DMS153 treated with DMSO at 0.1 percent for 48 hours (cell line): Measurements from ENCODE around the gene PAPPA2.
"Not testable (repeated sequence)": the region's sequence is repeated elsewhere in the genome, so short reads cannot be mapped to it uniquely, and the experiment has no call there.

ENCODE experiments used
- DNase-seq: peaks from one replicate; lab custom pipeline; 2025; ENCODE audit not compliant: unreplicated experiment; lab: John Stamatoyannopoulos, UW

The PAPPA2 gene

GRCh38 chr1:176551146-176551545, 88.2 kb downstream of the PAPPA2 start:
- no peak for DNase-seq

GRCh38 chr1:176552217-176552991, 89.4 kb downstream of the PAPPA2 start:
- DNase-seq, result no peak

GRCh38 chr1:176552999-176553398, 90.0 kb downstream of the PAPPA2 start:
- DNase-seq, result no peak

GRCh38 chr1:176556288-176556687, 93.3 kb downstream of the PAPPA2 start:
- no peak for DNase-seq

GRCh38 chr1:176557543-176558258, 94.7 kb downstream of the PAPPA2 start:
- no peak for DNase-seq

GRCh38 chr1:176558561-176558960, 95.6 kb downstream of the PAPPA2 start:
- DNase-seq, result no peak

GRCh38 chr1:176559474-176559873, 96.5 kb downstream of the PAPPA2 start:
- no peak for DNase-seq

GRCh38 chr1:176559878-176560277, 96.9 kb downstream of the PAPPA2 start:
- DNase-seq, result peak; percentile 76

- DNase-seq, result no peak
Observed at GRCh38 chr1:176560681-176561080, 97.7 kb downstream of the PAPPA2 start.

GRCh38 chr1:176561761-176562160, 98.8 kb downstream of the PAPPA2 start:
- DNase-seq, result not testable (repeated sequence)

- no peak for DNase-seq
Observed at GRCh38 chr1:176566004-176566975, 103.3 kb downstream of the PAPPA2 start.

- no peak for DNase-seq
Observed at GRCh38 chr1:176567190-176567794, 104.3 kb downstream of the PAPPA2 start.

GRCh38 chr1:176568185-176568584, 105.2 kb downstream of the PAPPA2 start:
- DNase-seq, result no peak

- DNase-seq, result no peak
Observed at GRCh38 chr1:176574756-176575155, 111.8 kb downstream of the PAPPA2 start.

- DNase-seq, result no peak
Observed at GRCh38 chr1:176575991-176576390, 113.0 kb downstream of the PAPPA2 start.

GRCh38 chr1:176576670-176577069, 113.7 kb downstream of the PAPPA2 start:
- DNase-seq, result no peak

GRCh38 chr1:176577646-176578197, 114.7 kb downstream of the PAPPA2 start:
- no peak for DNase-seq

- no peak for DNase-seq
Observed at GRCh38 chr1:176579087-176579486, 116.1 kb downstream of the PAPPA2 start.

- no peak for DNase-seq
Observed at GRCh38 chr1:176595217-176595616, 132.2 kb downstream of the PAPPA2 start.

GRCh38 chr1:176601348-176601747, 138.4 kb downstream of the PAPPA2 start:
- DNase-seq, result no peak
